ENCODE measurements around the gene FAM3C.
"Not testable (repeated sequence)": the region's sequence is repeated elsewhere in the genome, so short reads cannot be mapped to it uniquely, and the experiment has no call there.

The FAM3C gene

DNA sequence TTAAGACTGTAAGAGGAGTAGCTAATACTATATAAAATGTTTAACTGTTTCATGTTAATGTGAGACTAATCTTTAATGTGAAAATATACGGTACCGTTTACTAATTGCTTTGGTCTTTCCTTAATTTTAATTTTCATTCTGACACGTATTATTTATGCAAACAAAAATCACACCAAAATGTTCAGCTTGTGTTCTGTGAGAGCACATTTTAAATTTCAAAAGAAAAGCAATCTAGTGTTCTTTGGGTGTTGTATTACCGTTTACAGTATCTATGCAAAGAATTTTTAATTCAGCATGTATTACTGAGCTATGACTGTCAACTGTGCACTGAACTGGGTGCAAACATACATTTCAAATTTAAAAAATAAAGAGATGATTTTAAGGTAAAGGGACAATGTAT is 65.1 kb downstream of the FAM3C start:
- no peak for DNase-seq (ENCODE audit: low read depth in 2 of 2)

DNA sequence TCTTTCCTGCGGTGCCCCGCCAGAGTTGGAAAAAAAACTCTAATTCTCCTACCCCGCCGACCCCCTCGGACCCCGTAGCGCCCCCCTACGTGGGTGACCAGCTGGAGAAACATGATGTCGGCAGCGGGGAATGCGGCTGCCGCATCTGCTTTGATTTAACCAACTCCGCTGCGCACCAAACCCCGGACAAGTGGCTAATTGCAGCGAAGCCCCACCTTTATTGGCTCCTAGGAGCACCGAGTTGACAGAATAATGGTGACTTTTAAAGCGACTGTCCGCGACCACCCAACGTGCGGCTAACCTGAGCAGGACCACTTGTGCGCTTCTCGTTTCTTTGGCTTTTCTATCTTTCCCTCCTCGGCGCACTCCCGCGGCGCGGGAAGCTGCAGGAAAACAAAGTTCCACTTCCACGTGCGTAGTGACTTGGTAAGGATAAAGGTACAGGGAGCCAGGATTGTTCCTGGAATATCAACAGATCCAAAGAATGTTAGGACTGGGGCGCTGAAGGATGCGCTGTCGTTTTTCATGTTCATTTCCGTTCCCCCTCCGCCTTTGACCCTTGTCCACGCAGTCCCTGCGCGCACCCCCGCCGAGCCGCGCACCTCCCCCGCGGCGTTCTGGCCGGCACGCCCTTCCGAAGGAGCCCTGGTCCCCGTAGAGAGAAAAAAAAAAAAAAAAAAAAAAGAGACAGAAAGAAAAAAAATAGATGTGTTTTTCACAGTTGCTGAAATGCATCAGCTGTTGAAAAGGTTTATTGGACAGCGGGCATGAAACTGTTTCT is 65.9 kb downstream of the FAM3C start:
- no peak for DNase-seq (ENCODE audit: low read depth in 2 of 2)

DNA sequence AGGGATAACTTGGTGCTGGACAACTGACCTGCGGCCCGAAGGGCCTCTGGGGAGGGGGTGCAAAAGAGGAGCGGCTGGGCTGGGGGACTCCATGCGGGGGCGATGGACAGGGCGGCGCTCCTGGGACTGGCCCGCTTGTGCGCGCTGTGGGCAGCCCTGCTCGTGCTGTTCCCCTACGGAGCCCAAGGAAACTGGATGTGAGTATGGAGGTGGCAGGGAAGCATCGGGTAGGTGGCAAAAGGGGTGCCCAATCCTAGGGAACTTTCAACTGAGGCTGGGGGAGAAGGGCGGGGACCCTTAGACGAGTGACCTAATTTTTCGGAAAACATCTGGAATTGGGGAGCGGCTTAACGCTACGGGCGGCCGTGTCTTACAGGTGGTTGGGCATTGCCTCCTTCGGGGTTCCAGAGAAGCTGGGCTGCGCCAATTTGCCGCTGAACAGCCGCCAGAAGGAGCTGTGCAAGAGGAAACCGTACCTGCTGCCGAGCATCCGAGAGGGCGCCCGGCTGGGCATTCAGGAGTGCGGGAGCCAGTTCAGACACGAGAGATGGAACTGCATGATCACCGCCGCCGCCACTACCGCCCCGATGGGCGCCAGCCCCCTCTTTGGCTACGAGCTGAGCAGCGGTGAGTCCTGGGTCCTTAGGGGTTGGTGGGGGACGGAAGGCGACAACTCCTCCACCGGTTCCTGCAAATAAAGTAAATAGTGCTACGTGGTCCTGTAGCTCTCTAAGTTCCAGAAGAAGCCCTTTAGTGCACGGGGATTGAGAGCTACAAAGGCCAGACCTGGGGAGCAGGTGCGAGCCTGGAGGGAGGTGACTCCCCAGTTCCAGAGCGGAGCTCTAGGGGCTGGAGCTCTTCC is 66.7 kb downstream of the FAM3C start:
- DNase-seq (ENCODE audit: low read depth in 2 of 2): no peak

DNA sequence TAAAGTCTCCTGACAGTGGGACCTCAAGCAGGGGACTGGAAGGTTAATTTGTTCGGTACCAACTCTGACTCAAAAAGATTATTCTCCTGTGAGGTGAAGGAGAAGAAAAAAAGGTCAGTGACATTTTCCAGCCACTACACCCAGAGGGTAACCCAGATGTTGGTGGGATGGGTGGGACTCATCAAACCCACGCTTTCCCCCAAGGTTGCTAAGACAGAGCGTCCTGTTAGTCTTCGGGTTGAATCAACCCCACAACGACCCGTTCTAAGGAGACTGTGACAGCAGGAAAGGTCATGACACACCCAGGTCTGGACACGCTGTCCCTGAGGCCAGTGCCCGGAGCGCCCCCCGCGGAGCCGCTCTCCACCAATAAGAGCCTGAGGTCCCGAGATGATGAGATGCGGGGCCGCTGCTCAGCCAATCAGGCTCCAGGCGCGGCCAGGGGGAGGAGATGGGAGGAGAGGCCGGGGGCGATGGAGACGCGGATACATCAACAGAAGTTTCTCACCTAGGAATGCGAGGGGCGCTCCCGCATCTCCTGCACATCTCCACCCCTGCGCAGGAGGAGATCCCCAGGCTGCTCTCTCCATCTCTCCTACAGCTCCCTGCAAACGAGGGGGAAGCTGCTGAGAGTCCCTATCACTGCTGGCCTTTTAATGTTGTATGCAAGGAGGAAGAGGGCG is 67.5 kb downstream of the FAM3C start, which contains the start of gene WNT16:
WNT16 (plus strand) TSS at position 493 of the 683 bp plus-strand sequence. CDS start 293 bp downstream, outside the sequence.
- DNase-seq (ENCODE audit: low read depth in 2 of 2): no peak

DNA sequence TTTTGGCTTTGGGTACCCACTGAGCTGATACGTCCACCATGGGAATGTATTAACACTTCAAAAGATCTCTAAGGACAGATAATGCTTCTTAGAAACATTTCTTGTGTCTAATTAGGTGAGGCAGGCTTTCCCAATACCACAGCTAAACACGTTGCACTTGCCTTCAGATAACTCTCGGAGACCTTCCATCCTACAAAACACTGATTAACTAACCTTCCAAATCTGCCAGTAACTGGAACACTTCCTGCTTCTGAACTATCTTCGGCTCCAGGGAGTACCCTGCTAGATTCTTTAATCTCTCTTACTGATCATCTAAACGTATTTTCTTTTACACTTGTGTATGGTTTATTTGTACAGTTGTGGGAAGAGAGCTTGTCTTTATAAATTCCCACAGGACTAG is 68.4 kb downstream of the FAM3C start:
- DNase-seq (ENCODE audit: low read depth in 2 of 2): no peak

DNA sequence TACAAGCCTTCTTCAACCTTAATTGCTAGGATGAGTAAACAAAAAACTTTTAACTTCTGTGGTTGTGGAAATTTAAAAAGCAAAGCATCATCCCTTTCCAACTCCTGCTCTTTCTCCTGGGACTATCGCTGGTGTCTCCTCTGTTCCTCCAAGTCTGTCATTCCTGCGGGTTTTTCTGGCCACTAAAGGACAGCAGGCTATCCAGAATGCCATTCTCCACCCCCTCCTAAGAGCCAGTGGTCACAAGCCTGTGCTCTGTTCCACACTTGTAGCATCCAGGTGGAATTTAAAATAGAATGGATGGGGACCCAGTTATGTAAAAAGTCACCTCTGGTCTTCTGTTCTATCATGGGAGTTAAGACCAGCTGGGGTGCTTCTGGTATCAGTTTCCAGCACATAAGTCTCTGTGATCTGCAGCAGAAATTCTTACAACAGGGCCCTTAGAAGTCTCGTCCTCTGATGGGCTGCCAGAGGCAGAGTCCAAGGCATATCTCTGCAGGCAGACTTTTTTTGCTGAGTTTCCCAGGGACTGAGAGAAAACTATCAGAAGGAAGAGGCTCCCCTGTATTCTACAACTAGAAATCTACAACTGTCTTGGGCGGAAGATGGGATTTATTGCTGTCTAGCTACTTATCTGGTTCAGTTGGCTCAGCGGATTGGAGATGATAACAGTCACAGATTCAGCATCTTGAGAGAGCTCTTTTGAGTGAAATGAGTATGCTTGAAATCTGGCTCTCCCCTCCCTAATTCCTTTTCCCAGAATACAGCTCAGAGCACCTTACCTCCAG is 72.4 kb downstream of the FAM3C start:
- no peak for DNase-seq (ENCODE audit: low read depth in 2 of 2)

DNA sequence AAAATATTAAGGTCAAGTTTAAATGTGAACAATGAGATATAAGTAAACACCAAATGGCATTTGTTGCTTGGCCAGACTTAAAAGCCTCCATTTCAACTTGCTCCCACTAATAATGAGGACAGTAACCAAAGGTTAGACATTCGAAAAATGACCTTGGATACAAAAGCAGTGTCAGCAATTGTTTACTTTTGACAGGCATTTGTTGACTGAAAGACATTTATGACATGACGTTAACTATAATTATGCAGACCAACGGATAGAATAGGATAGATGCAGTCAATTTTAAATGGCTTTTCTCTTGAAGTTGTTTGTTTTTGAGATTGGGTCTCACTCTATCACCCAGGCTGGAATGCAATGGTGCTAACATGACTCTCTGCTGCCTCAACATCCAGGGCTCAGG is 73.6 kb downstream of the FAM3C start:
- DNase-seq (ENCODE audit: low read depth in 2 of 2): no peak

DNA sequence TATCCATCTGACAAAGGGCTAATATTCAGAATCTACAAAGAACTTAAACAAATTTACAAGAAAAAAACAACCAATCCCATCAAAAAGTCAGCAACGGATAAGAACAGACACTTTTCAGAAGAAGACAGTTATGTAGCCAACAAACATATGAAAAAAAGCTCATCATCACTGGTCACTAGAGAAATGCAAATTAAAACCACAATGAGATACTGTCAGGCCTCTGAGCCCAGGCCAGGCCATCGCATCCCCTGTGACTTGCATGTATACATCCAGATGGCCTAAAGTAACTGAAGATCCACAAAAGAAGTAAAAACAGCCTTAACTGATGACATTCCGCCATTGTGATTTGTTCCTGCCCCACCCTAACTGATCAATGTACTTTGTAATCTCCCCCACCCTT is 80.9 kb downstream of the FAM3C start:
- DNase-seq (ENCODE audit: low read depth in 2 of 2): not testable (repeated sequence)

DNA sequence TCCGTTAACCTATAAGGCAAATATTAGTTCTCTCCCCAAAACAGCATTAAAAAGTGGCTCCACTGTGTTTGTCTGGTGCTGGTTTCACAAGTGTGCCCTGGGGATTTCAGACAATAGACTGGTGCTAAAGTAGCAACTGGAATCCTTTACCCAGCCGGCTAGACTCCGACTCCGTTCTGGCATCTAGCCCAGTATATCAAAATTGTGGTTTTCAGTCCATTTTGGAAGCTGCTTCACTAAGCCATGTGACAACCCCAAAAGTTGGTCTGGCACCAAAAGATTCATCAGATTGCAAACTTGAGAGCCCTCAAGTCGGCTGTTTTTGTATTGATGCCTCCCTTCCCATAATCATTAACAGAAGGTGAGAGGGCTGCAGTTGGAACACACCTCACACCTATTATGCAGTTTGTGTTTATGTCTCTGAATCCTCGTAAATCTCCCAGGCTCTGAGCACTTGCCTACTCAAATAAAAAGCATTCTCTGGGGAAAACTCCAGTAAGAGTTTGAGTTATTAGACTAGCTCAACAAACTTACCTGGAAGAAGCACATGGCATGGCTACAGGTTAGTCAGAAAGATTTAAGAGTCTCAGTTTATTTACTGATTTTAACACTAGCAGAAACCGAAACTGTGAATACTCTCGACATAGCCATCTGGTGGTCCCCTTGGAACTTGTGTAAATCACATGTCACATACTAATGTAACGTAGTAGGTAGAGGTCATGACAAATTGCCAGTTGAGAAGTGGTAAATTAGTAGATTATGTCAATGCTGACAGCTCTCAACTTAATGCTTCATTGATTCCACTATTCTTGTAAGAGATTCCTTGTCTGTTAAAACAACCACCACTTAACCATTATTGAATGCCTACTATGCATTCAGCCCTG is 82.1 kb downstream of the FAM3C start:
- no peak for DNase-seq (ENCODE audit: low read depth in 2 of 2)

DNA sequence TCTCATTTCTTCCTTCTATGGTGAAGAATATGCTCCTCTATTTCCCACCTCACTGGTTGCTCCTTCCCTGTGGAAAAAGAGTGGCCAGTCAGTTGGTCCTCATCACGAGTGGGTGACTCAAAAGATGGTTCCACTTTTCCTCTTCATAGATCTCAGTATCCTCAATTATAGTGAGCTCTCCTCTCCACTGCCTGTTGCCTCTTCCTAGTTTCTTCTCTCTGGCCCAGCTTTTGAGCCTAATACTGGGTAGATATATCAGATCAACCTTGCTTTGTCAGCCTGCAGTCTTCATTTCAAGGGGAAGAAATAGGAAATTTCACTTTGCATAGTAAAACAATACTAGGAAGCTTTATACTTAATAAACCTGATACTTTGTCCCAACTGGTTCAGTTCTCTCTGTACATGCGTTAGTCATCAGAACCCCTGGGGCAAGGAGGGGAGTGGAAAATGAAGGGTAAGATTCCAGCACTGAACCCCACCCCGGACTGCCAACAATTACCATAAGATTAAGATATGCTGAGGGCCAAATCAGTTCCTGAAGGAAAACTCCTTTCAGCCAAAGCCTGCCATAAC is 82.8 kb downstream of the FAM3C start:
- no peak for DNase-seq (ENCODE audit: low read depth in 2 of 2)

DNA sequence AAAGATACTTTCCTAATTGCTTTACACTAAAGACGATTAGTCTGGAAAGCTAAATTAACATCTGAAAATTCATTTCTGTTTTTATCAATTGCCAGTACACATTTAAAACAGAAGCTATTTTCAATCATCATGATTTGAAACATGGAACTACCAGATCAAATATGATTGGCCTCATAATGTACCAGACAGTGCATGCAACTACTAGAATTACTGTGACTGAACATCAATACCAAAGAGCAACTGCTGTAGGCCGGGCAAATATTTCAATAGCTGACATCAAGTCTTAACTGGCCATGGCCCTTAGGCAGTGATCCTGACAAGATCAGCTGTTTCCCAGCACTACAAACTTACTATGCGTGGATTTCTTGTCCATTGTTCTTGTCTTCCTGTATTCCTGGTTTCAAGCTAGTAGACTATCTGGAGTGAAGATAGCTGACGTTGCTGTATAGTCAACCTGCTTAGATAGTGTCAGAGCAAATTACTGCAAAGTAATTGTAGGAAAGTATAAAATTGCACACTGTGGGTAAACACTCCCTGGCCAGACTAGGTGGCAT is 89.0 kb downstream of the FAM3C start:
- DNase-seq (ENCODE audit: low read depth in 2 of 2): no peak

DNA sequence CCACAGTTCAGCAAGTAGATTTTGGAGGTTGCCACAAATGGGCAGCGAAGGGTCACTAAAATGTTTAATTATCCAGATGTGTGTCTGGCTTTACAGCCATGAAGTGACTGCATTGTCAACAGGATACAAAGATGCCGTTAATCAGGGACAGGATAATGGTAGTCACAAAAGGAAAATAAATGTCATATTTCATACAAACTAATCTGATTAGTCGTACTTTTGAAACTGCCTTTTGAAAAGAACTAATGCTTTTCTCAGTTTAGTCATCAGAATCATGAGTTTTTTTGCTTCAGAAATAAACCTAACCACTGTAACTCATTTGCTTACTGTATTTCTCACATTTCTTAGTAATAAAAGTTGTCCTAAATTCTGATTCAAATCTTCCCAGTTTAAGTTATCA is 89.5 kb downstream of the FAM3C start:
- no peak for DNase-seq (ENCODE audit: low read depth in 2 of 2)

DNA sequence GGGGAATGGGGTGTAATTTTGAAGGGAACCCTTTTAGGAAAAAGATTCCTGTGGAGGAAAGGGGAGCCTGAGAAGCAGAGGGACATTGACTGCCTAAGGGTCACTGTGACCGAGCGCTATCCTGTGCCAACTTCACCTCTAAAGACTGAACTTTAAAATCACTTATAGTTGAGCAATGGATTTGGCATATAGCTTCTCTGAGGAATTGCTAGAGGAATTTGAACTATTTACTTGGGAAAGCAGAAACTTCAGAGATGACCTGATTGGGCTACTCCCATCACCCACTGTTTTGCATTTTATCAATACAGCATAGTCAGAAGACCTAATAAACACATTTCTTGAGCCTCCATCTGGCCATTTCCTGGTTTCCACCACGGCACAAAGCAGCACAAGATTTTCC is 91.0 kb downstream of the FAM3C start:
- DNase-seq (ENCODE audit: low read depth in 2 of 2): no peak

DNA sequence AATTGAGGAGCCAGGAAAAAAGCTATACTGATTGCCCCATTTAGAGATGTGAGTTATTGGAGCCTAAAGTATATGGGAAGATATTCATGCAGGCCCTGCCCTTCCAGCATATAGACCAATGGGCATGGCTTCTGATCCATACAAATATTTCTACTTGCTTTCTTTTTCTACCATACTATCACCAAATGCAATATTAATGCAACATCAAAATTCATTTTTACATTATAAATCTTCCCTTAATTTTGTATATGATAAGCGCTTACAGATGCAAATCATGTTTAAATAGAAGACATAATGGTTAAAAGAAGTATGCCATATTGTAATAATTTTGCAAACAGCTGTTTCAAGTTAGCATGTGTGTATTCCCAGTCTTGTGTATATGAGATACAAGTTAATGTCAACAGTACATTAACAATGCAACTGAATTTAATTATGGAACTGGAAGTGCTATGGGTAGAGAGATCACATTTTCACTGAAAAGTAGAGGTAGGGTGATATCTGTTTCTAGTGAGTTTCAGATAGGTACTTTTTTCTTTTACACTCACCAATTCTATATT is 91.9 kb downstream of the FAM3C start:
- DNase-seq (ENCODE audit: low read depth in 2 of 2): no peak

DNA sequence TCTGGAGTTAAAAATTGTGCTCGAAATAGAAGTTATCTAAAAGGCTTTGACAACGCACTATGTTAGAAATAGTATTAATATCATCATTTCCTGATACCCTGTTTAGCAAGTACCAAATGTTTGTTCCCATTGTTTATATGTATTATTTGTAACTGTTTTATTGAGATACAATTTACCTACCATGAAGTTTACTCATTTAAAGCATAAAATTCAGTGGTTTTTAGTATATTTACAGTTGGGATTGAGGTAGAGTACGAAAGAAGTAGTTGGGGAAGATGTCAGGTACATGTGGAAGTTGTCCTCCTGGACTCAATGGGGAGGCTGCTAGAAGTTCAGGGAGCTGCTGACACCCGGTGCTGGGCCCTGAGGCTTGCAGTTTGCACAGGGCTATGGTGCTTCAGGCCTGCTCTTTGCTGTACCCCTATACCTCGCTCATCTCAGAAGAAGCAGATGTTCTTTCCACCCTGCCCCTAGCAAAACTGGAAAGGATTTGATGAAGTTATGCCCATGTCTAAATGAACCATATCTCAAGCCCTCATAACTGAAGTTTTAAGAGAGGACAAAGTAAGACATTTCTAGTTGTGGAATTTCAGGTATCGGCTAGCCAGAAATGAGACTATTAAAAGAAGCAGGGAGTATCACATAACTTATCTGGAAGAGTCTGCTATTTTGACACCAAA is 92.5 kb downstream of the FAM3C start:
- DNase-seq (ENCODE audit: low read depth in 2 of 2): no peak

DNA sequence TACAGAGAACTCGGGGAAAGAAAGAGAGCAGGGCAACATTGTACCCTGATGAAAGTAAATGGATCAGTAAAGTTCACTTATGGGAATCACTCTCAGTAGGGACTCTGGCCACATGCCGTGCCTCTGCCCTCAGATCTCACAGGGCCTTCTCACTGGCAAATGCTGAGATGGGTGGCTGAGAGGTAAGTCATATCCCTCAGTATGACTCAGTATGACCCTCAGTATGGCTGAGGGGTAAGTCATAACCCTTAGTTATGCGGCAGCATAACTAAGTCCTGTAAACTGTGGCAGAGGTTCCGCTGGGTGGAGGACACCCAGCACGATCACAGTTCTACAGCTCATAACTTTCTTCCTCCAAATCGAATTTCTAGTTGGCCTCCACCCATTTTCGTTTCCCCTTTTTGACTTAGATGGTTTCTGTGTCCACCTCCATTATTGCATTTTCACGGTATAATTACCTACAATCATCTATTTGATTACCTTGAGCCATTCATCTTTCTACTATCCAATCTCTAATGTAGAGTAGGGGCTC is 93.8 kb downstream of the FAM3C start:
- no peak for DNase-seq (ENCODE audit: low read depth in 2 of 2)

DNA sequence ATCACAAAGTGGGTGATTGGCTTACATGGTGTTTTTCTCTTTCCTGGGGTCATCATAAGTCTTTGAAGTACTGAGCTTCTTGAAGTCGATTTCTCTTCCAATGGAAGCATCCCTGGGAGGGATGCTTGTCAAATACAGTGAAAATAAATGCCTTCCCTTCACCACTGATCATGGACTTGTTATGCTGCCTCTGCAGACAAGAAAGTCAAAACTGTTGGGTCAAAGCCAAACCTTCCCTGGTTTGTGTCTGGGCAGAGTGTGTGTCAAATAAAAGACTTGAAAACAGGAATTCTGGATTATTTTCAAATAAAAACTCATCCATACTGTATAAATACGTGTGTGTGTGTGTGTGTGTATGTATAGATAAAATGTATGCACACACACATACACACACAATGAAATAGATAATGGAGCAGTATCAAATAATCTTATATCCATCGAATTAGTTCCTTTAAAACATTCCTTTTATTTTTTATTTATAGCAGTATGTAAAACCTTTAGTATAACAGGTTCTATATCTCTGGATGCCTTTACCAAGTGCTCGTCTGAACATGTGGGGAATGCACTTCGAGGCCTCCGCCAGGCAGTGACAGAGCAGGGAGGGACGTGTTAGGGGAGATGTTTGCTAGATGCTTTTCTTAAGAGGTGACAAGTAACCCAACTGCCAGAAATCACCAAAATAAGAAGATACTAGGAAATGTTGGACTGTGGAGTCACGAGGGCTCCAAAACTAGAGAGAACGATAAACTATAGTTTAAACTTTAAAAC is 94.5 kb downstream of the FAM3C start:
- no peak for DNase-seq (ENCODE audit: low read depth in 2 of 2)

Measured in stimulated activated CD8-positive, alpha-beta memory T cell treated with anti-CD3 and anti-CD28 coated beads, Interleukin-7, amount 100 ng/mL, for 4 hours (primary cell).